GM23248 (cell line): ENCODE results near the gene SWSAP1.

Experiments
- EZH2 ChIP-seq: fragments of 200-600 bp; sonication (generic); IDR thresholded peaks from 2 replicates; pipeline ENCODE4 v1.6.1; 2018; ENCODE audit warnings: antibody characterized with exemption, mild to moderate bottlenecking; ENCODE audit not compliant: insufficient read depth, poor library complexity, severe bottlenecking
- EZH2phosphoT487 ChIP-seq: fragments of 200-600 bp; sonication (generic); IDR thresholded peaks from 2 replicates; pipeline ENCODE4 v1.6.1; 2018; ENCODE audit warnings: antibody characterized with exemption, moderate library complexity, mild to moderate bottlenecking, low read depth; ENCODE audit not compliant: insufficient read depth

- no peak for TF ChIP-seq EZH2
- TF ChIP-seq EZH2phosphoT487 = no peak
Observed at GRCh38 chr19:11338569-11339253, 35.8 kb upstream of the SWSAP1 start.
